ENCODE data around the gene RBM47.
"Not testable (repeated sequence)": the region's sequence is repeated elsewhere in the genome, so short reads cannot be mapped to it uniquely, and the experiment has no call there.

- not testable (repeated sequence) for TF ChIP-seq CTCF, POLR2A (IDR thresholded peaks at IDR 0.05)
Measured at GRCh38 chr4:40435306-40435705, 194.4 kb downstream of the RBM47 start.

Data from Peyer's patch (tissue), 4 donors.